Measurements from ENCODE around the gene CCDC190.
"Not testable (repeated sequence)": the region's sequence is repeated elsewhere in the genome, so short reads cannot be mapped to it uniquely, and the experiment has no call there.

CCDC190 gene

DNA sequence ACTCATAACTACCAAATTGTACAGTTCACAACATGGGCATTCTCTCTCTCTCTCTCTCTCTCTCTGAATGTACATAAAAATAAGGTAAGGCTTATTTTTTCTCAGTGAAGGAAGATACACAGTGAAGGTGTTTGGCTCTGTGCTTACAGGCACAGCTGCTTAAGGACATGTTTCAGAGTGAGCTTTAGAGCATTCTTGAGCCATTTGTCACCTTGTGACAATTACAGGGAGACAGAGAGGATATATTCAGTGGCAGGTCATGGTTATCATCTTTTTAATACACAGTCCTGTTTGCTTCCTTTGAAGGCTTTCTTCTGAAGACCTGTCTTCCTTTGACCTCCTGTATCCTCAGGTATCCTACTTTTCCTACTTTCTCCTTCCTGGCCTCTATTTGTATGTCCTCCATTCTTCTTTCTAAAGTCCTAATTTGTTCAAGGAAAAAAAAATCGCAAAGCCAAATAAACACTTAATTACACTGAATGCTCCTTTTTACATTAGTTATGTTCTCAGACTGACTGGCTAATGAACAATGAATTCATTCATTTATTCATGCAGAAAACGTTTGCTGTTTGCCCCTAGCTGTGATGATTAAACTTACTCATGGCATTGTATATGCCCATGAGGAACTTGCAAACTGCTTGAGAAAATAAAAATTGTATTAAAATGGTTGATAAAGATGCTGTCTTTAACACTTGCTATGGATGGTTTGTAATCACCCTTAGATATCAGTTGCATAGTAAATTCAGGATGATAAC is 37.0 kb downstream of the CCDC190 start:
- DNase-seq: no peak

GRCh38 chr1:162823231-162823630 is 37.7 kb downstream of the CCDC190 start:
- DNase-seq: no peak

DNA sequence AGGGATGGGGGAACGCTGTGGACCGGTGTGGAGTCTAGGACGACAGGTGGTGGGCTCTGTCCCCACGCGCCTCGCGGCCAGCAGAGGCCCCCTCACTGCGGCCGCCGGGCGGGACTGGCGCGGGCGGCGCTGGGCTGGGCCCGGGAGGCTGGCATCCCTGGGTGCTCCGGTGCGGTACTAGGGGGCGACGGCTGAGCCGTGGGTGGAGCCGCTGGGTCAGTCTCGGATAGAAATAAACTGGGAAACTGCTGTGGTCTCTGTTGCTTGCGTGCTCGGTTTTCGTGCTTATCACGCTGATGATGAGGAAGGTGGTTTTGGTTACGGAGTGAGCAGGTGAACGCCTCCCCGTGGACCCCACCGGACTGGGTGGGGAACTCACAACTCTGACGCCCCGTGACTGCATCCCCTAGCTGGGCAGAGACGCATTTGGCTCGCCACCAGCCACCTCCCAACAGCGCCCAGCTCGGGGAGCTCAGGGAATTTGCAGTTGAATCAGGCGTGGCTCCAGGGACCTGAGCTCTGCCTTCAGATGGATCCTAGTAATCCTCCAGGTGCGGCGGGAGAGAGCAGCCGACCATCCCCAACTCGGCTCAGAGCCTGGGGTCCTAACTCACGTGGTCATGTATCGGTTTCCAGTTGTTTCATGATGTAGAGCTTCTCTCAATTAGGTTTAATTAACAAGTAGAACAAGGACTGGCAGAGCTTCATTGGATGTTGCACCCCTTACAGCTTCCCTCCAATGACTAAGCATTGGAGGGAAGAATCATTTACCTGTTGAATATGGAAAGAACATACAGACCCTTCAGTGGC is 38.4 kb downstream of the CCDC190 start:
- DNase-seq: no peak

DNA sequence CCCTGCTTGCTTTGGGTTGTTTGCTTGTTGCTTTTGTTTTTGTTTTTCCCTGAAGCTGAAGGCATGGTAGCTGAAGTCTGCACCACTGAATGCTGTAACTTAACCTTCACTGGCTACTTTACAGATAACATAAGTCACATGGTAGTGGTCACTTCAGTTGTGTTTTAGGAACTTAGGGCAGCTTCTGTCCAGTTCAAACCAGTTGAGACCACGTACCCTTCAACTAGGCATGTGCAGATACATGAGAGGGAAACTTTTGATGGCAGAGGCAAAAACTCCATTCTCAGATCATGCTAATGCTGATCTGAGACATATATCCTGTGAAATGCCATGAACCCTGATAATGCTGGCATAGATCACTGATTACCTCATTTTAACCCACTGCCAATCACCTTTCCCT is 42.3 kb downstream of the CCDC190 start:
- not testable (repeated sequence) for DNase-seq

- not testable (repeated sequence) for DNase-seq
Measured at GRCh38 chr1:162818136-162818535, 42.8 kb downstream of the CCDC190 start.

- DNase-seq: not testable (repeated sequence)
Measured at GRCh38 chr1:162812357-162812756, 48.6 kb downstream of the CCDC190 start.

DNA sequence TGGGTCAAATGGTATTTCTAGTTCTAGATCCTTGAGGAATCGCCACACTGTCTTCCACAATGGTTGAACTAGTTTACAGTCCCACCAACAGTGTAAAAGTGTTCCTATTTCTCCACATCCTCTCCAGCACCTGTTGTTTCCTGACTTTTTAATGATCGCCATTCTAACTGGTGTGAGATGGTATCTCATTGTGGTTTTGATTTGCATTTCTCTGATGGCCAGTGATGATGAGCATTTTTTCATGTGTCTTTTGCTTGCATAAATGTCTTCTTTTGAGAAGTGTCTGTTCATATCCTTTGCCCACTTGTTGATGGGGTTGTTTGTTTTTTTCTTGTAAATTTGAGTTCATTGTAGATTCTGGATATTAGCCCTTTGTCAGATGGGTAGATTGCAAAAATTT is 53.5 kb downstream of the CCDC190 start:
- DNase-seq: not testable (repeated sequence)
